Stimulated activated CD4-positive, alpha-beta T cell treated with anti-CD3 and anti-CD28 coated beads, Interleukin-12 subunit alpha, Interleukin-12 subunit beta, amount 100 ng/mL, for 24 hours (primary cell): ENCODE measurements around the gene POM121.
"Not testable (repeated sequence)": the region's sequence is repeated elsewhere in the genome, so short reads cannot be mapped to it uniquely, and the experiment has no call there.

Source experiments
- DNase-seq, 2 experiments: peaks; one replicate each; pipeline ENCODE4 v3.0.0-alpha.2; 2020; ENCODE audit warnings: low read depth in 2 of 2

The POM121 gene

DNA sequence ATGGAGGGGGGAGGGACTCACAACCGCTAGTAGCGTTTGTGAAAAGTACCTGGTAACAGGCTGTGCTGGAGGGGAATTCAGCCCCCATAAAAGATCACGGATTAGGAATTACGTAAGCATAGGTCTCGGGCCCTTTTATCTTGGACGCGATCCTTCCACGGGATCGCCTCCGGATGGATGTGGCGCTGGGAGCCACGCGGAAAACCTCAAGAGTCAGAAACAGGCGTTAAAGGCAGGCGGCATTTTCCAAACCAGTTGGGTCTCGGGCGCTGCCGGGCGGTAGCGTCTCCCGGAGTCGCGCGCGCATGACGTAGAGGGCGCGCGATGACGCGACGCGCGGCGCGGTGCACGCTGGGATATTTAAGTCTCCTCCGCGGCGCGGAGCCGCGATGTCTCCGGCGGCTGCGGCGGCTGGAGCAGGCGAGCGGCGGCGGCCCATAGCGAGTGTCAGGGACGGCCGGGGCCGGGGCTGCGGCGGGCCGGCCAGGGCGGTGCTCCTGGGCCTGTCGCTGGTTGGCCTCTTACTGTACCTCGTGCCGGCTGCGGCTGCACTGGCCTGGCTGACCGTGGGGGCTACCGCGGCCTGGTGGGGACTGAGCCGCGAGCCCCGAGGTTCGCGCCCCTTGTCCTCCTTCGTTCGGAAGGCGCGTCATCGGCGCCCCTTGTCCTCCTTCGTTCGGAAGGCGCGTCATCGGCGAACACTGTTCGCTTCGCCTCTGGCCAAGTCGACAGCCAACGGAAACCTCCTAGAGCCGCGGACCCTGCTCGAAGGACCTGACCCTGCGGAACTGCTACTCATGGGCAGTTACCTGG, at the start of gene POM121:
TSS of gene POM121 (plus strand) at position 363 of the 813 bp plus-strand sequence. CDS start at position 390, 27 bp downstream.
- peak; percentile 72 to 76 for DNase-seq

GRCh38 chr7:72879079-72879736, 45.7 kb upstream of the POM121 start:
- DNase-seq: peak; percentile 61 to 67

DNA sequence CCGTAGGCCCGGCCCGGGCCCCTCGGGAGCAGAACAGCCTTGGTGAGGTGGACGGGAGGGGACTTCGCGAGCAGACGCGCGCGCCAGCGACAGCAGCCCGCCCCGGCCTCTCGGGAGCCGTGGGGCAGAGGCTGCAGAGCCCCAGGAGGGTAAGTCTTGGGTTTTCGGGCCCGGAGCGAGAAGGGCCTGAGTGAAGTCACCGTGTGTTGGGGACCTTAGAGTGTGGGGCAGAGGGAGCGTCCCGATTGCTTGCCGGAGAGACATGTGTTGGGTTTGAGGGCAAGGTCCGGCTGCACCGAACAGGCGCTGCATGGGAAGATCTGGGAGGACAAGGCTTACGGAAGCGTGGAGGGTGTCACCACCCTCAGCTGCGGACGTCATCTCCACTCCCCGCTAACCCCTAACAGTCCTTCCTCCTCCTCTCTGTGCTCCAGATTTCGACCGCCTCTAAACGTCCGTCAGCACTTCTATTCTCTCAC, 45.1 kb upstream of the POM121 start:
- peak; percentile 13 to 36 for DNase-seq

GRCh38 chr7:72891750-72892149, 33.1 kb upstream of the POM121 start:
- DNase-seq: not testable (repeated sequence)

GRCh38 chr7:72904740-72905139, 20.2 kb upstream of the POM121 start:
- not testable (repeated sequence) for DNase-seq

DNA sequence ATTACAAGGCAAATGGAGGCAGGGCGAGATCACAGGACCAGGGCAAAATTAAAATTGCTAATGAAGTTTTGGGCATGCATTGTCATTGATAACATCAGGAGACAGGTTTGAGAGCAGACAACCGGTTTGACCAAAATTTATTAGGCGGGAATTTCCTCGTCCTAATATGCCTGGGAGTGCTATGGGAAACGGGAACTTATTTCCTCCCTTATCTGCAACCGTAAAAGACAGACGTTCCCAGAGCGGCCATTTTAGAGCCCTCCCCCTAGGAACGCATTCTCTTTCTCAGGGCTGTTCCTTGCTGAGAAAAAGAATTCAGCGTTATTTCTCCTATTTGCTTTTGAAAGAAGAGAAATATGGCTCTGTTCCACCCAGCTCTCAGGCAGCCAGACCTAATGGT, 16.5 kb upstream of the POM121 start:
- not testable (repeated sequence) for DNase-seq

DNA sequence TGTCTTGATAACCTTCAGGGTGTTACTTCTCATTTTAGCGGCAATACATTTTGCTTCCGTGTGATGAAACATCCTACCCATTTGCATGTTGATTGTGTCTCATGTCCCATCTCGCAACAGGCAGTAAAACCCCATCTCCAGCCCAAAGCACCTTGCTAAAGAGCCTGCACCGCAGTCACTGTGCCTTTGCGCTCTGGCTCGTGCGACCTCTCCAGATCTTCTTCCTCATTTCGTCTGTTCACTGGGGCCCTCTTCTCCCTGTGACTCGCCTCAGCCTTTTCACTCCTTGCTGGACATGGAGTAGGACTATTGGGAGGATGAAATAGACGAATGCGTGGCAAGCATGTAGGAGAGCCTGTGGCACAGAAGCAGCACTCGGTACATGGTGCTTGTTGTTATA, 13.5 kb upstream of the POM121 start:
- DNase-seq: not testable (repeated sequence)

DNA sequence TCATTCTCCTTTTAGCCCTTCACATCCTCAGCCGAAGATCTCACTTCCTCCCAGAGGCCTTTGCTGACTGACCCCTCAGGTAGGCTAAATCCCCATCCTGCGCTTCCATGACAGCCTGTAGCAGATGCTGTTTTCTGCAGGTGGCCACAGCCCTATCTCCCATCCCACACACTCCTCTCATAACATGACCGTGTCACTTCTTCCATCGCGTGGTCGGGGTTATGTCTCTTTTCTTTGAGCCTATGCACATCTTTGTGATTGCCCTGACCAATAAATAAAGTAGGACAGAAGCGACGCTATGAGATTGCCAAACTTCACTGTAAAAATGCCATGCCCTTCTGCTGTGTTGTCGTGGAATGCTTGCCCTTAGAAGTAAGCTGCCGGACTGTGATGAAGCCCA, 11.1 kb upstream of the POM121 start:
- not testable (repeated sequence) for DNase-seq

DNA sequence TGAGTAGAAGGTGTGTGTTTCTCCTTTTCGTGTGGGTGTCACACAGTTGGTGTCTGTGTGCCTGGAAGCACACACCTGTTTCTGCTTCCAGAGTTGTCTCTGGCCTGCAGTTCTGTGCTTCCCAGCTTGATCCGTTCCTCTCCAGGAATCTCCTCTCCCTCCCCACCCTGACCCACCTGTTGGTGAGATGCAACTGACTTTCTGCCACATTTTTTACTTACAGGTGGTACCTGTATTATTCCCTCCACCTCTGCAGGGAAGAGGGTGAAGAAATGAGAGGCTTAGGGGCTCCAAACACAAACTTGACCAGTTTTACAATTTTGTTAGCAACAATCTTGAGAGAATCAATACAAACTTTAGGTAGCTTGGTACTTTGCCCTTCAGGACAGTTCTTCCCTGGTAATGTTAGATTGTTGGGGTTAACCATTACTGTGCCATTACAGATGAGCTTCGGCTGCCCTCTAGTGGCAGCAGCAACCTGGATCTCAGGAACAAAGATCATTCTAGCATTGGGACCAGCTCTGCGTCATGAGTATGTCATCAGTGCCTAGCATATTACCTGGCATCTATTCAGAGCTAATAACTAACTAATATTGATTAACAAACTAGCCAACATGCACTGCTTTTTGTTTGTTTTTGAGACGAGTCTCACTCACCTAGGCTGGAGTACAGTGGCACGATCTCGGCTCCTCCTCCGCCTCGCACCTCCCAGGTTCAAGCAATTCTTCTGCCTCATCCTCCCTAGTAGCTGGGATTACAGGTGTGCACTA, 10.0 kb upstream of the POM121 start:
- DNase-seq: peak; percentile 18 to 53

DNA sequence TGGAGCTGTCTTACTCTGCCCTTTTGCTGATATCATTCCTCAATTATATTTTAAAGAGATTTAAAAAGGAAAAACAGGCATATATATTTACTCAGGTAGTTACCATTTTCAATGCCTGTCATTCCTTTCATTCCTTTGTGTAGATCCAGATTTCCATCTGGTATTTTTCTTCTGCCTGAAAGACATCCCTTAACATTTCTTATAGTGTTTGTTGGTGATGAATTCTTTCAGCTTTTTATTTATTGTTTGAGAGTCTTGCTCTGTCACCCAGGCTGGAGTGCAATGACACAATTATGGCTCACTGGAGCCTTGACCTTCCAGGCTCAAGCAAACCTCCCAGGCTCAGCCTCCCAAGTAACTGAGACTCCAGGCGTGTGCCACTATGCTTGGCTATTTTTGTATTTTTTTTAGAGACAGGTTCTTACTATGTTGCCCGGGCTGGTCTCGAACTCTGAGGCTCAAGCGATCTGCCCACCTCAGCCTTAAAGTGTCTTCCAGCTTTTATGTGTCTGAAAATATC, 5.6 kb upstream of the POM121 start:
- DNase-seq: no peak

DNA sequence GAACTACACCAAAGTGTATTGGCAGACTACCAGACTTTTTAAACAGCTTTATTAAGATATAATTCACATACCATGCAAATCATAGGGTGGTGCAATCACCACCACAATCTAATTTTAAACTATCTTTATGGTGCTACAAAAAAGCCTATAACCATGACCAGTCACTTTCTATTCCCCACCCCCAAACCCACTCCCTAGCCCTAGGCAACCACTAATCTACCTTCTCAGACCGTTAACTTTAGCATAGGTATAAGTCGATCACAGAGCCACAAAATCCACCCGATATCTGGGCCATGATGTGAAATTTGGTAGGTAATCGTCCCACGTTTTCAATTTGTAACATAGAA, 536 bp upstream of the POM121 start:
- DNase-seq: no peak

- DNase-seq: no peak
Observed at GRCh38 chr7:72925546-72926120, 738 bp downstream of the POM121 start.

- not testable (repeated sequence) for DNase-seq
Observed at GRCh38 chr7:72927791-72928190, 2.9 kb downstream of the POM121 start.

GRCh38 chr7:72928216-72928615, 3.3 kb downstream of the POM121 start:
- DNase-seq: not testable (repeated sequence)

GRCh38 chr7:72942022-72942705, 17.3 kb downstream of the POM121 start:
- not testable (repeated sequence) for DNase-seq

DNA sequence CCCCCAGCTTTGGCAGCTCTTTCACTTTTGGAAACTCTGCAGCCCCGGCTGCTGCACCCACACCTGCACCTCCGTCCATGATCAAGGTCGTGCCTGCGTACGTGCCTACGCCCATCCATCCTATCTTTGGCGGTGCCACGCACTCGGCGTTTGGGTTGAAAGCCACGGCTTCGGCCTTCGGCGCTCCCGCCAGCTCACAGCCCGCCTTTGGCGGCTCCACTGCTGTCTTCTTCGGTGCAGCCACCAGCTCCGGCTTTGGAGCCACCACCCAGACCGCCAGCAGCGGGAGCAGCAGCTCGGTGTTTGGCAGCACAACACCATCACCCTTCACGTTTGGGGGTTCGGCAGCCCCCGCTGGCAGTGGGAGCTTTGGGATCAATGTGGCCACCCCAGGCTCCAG, 18.1 kb downstream of the POM121 start:
- DNase-seq: not testable (repeated sequence)

DNA sequence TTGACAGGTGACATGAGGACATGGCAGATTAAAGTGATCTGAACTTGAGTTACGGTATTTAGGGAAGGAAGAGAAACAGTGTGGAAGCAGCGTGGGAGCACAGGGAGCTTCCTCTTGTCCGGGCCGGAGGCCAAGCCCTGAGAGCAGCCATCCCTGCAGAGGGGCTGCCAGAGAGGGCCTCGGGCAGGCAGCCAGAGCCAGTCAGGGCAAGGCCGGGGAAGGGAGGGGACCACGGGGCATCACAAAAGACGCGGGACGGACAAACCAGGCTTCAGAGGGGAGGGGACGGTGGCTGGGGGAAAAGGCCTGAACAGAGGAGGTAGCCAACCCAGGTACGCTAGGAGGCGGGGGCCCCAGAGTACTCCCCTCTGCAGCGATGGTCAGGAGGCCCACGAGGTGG, 20.0 kb downstream of the POM121 start:
- DNase-seq: not testable (repeated sequence)

GRCh38 chr7:72945597-72945996, 20.7 kb downstream of the POM121 start:
- not testable (repeated sequence) for DNase-seq

GRCh38 chr7:72946130-72946745, 21.3 kb downstream of the POM121 start:
- not testable (repeated sequence) for DNase-seq

DNA sequence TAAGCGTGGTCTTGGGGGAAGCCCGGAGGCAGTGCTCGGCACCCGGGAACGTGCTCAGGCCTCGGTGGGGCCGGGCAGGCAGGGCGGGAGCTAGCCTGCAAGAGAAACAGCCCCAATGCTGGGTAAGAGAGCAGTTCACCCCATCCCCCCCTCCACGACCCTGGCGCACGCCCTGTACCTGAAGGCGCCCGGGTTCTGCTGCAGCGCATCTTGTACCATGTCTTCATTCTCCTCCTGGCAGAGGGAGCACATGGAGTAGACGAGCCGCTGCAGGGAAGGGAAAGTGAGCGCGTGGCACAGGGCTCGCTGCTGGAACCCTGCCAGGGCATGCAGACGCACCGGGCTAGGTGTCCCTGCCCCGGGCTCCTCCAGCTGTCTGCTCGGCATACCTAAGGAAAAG, 23.8 kb downstream of the POM121 start:
- DNase-seq: not testable (repeated sequence)
